ENCODE measurements around the gene USE1. TPM values are rescaled to one million over a fixed set of nuclear protein-coding genes. Genes with fewer than 3 reads are reported as not detected.

USE1 gene
- total and polyA plus RNA-seq, 2 experiments from 2014 or later, result 15.5 to 19.4 TPM

- no peak overlapping the region for H3K4me3 Mint-ChIP-seq
- Histone ChIP-seq H4K20me1 (replicated peaks; ENCODE audit: insufficient read depth) (peaks cover 3% of the 10 kb centered on the region; the same call in 1 of the 2 replicates), H3K79me2 (replicated peaks; ENCODE audit: insufficient read depth) (no peaks in the 10 kb centered on the region), H3K27ac (ENCODE audit: low read depth) (no peak overlapping the region), H3K4me3 (no peak overlapping the region), H3K36me3 (ENCODE audit: insufficient read depth) (peaks cover 43% of the 10 kb centered on the region), H3F3A (replicated peaks; ENCODE audit: low read depth) (no peaks in the 10 kb centered on the region), H2AFZ (no peak overlapping the region), H3K4me1 (ENCODE audit: insufficient read depth) (no peaks in the 10 kb centered on the region), H3K9me2 (ENCODE audit: insufficient read depth) (0 out of 2 replicates have a peak, but pooled peaks cover 2% of the 10 kb centered on the region), H3K4me2 (no peak overlapping the region), H3K27me3 (ENCODE audit: insufficient read depth) (no peaks in the 10 kb centered on the region)
- H3K9me3 Mint-ChIP-seq, result no peaks in the 10 kb centered on the region
- H3K36me3 Mint-ChIP-seq (ENCODE audit: low read depth), result peaks cover 68% of the 10 kb centered on the region
- no peaks in the 10 kb centered on the region for H3K4me1 Mint-ChIP-seq
- ATAC-seq, result no peak
- H3K27me3 Mint-ChIP-seq (ENCODE audit: insufficient read depth, low read depth, poor library complexity), result no peaks in the 10 kb centered on the region
- H3K27ac Mint-ChIP-seq, result no peak overlapping the region
- TF ChIP-seq CTCF (conservative IDR thresholded peaks at IDR 0.05; ENCODE audit: low read depth in 2 of 2), result no peak
- no peak for TF ChIP-seq ZNF331 (CRISPR knock-in tag; IDR thresholded peaks at IDR 0.05; ENCODE audit: low read depth)
- TF ChIP-seq STAT1 (IDR thresholded peaks at IDR 0.05; ENCODE audit: unreplicated experiment), result no peak
- TF ChIP-seq ZNF114 (CRISPR knock-in tag; IDR thresholded peaks at IDR 0.05), result no peak
- no peak for TF ChIP-seq EZH2 (IDR thresholded peaks at IDR 0.05; ENCODE audit: low read depth, unreplicated experiment)
- TF ChIP-seq JUNB (IDR thresholded peaks at IDR 0.05; ENCODE audit: unreplicated experiment), result no peak
- TF ChIP-seq CREB1 (CRISPR knock-in tag; IDR thresholded peaks at IDR 0.05; ENCODE audit: low read depth), result no peak
- TF ChIP-seq POLR2AphosphoS5 (IDR thresholded peaks at IDR 0.05; ENCODE audit: low read depth), result no peak
- no peak for TF ChIP-seq REST (IDR thresholded peaks at IDR 0.05; ENCODE audit: unreplicated experiment)
- TF ChIP-seq NANOG (IDR thresholded peaks at IDR 0.05; ENCODE audit: borderline replicate concordance), result no peak
- TF ChIP-seq, protein P1, sequence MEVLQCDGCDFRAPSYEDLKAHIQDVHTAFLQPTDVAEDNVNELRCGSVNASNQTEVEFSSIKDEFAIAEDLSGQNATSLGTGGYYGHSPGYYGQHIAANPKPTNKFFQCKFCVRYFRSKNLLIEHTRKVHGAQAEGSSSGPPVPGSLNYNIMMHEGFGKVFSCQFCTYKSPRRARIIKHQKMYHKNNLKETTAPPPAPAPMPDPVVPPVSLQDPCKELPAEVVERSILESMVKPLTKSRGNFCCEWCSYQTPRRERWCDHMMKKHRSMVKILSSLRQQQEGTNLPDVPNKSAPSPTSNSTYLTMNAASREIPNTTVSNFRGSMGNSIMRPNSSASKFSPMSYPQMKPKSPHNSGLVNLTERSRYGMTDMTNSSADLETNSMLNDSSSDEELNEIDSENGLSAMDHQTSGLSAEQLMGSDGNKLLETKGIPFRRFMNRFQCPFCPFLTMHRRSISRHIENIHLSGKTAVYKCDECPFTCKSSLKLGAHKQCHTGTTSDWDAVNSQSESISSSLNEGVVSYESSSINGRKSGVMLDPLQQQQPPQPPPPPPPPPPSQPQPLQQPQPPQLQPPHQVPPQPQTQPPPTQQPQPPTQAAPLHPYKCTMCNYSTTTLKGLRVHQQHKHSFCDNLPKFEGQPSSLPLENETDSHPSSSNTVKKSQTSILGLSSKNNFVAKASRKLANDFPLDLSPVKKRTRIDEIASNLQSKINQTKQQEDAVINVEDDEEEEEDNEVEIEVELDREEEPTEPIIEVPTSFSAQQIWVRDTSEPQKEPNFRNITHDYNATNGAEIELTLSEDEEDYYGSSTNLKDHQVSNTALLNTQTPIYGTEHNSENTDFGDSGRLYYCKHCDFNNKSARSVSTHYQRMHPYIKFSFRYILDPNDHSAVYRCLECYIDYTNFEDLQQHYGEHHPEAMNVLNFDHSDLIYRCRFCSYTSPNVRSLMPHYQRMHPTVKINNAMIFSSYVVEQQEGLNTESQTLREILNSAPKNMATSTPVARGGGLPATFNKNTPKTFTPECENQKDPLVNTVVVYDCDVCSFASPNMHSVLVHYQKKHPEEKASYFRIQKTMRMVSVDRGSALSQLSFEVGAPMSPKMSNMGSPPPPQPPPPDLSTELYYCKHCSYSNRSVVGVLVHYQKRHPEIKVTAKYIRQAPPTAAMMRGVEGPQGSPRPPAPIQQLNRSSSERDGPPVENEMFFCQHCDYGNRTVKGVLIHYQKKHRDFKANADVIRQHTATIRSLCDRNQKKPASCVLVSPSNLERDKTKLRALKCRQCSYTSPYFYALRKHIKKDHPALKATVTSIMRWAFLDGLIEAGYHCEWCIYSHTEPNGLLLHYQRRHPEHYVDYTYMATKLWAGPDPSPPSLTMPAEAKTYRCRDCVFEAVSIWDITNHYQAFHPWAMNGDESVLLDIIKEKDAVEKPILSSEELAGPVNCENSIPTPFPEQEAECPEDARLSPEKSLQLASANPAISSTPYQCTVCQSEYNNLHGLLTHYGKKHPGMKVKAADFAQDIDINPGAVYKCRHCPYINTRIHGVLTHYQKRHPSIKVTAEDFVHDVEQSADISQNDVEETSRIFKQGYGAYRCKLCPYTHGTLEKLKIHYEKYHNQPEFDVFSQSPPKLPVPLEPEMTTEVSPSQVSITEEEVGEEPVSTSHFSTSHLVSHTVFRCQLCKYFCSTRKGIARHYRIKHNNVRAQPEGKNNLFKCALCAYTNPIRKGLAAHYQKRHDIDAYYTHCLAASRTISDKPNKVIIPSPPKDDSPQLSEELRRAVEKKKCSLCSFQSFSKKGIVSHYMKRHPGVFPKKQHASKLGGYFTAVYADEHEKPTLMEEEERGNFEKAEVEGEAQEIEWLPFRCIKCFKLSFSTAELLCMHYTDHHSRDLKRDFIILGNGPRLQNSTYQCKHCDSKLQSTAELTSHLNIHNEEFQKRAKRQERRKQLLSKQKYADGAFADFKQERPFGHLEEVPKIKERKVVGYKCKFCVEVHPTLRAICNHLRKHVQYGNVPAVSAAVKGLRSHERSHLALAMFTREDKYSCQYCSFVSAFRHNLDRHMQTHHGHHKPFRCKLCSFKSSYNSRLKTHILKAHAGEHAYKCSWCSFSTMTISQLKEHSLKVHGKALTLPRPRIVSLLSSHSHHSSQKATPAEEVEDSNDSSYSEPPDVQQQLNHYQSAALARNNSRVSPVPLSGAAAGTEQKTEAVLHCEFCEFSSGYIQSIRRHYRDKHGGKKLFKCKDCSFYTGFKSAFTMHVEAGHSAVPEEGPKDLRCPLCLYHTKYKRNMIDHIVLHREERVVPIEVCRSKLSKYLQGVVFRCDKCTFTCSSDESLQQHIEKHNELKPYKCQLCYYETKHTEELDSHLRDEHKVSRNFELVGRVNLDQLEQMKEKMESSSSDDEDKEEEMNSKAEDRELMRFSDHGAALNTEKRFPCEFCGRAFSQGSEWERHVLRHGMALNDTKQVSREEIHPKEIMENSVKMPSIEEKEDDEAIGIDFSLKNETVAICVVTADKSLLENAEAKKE (CRISPR knock-in tag; IDR thresholded peaks at IDR 0.05), result no peak
- TF ChIP-seq ETS1 (IDR thresholded peaks at IDR 0.05), result no peak
- no peak for TF ChIP-seq EZH2phosphoT487 (IDR thresholded peaks at IDR 0.05; ENCODE audit: unreplicated experiment)
- no peak for DNase-seq (ENCODE audit: low spot score)
Measured at GRCh38 chr19:17170538-17171297, 44.4 kb upstream of the USE1 start.

All from GM23338 (cell line).